Measurements from ENCODE around the gene RFC4. TPM values are rescaled to one million over a fixed set of nuclear protein-coding genes. Genes with fewer than 3 reads are reported as not detected.
"Not testable (repeated sequence)": the region's sequence is repeated elsewhere in the genome, so short reads cannot be mapped to it uniquely, and the experiment has no call there.

Gene RFC4
- total RNA-seq, 4 donors from 2014 or later = 7.3 to 10.9 (median 7.8) TPM

- DNase-seq = no peak
- Histone ChIP-seq H3K4me3 (replicated peaks in 1 of 3) (no peak overlapping the region), H3K9me3 (no peaks in the 10 kb centered on the region), H3K27me3 (no peaks in the 10 kb centered on the region), H3K36me3 (no peaks in the 10 kb centered on the region), H3K27ac (no peak overlapping the region), H3K4me1 (no peaks in the 10 kb centered on the region)
- no peak for TF ChIP-seq CTCF (IDR thresholded peaks at IDR 0.05)
- no peak for TF ChIP-seq POLR2A (IDR thresholded peaks at IDR 0.05)
- 83 to 96% methylated on average over 1 of the region's 1 CpG for WGBS, 2 donors
- intact Hi-C loops (cut with DNase I) = no loop called here
Observed at GRCh38 chr3:186818956-186819355, 12.7 kb upstream of the RFC4 start.

- 92 to 97% methylated on average over 5 of the region's 5 CpGs for WGBS, 2 donors
- H3K4me3 ChIP-seq (replicated peaks in 1 of 3) = no peak overlapping the region
- H3K9me3 ChIP-seq = no peaks in the 10 kb centered on the region
- TF ChIP-seq POLR2A (IDR thresholded peaks at IDR 0.05) (no peak), CTCF (IDR thresholded peaks at IDR 0.05) (no peak)
- no peak for DNase-seq
- no peak overlapping the region for H3K27ac ChIP-seq
- intact Hi-C loops (cut with DNase I) = no loop called here
- H3K36me3 ChIP-seq = no peaks in the 10 kb centered on the region
- H3K4me1 ChIP-seq = no peaks in the 10 kb centered on the region
- no peaks in the 10 kb centered on the region for H3K27me3 ChIP-seq
Observed at GRCh38 chr3:186818516-186818915, 12.2 kb upstream of the RFC4 start.

GRCh38 chr3:186815435-186815834 is 9.2 kb upstream of the RFC4 start:
- WGBS, 2 donors = 89 to 100% methylated on average over 1 of the region's 1 CpG
- TF ChIP-seq POLR2A (IDR thresholded peaks at IDR 0.05) (no peak), CTCF (IDR thresholded peaks at IDR 0.05) (no peak)
- no peaks in the 10 kb centered on the region for H3K27me3 ChIP-seq
- no peaks in the 10 kb centered on the region for H3K9me3 ChIP-seq
- DNase-seq = no peak
- H3K36me3 ChIP-seq = no peaks in the 10 kb centered on the region
- intact Hi-C loops (cut with DNase I) = no loop called here
- H3K4me3 ChIP-seq (replicated peaks in 1 of 3) = no peak overlapping the region
- H3K4me1 ChIP-seq = no peaks in the 10 kb centered on the region
- no peak overlapping the region for H3K27ac ChIP-seq

GRCh38 chr3:186814100-186814499 is 7.8 kb upstream of the RFC4 start:
- no peaks in the 10 kb centered on the region for H3K4me1 ChIP-seq
- H3K4me3 ChIP-seq (replicated peaks in 1 of 3) = no peak overlapping the region
- no peak for TF ChIP-seq CTCF (IDR thresholded peaks at IDR 0.05)
- TF ChIP-seq POLR2A (IDR thresholded peaks at IDR 0.05) = no peak
- H3K27ac ChIP-seq = no peak overlapping the region
- no peaks in the 10 kb centered on the region for H3K36me3 ChIP-seq
- H3K9me3 ChIP-seq = no peaks in the 10 kb centered on the region
- no peaks in the 10 kb centered on the region for H3K27me3 ChIP-seq
- 83 to 86% methylated on average over 4 of the region's 4 CpGs for WGBS, 2 donors
- no peak for DNase-seq
- intact Hi-C loops (cut with DNase I) = no loop called here

- H3K27me3 ChIP-seq; H3K4me1 ChIP-seq; H3K4me3 ChIP-seq (replicated peaks in 1 of 3); intact Hi-C loops (cut with DNase I); H3K36me3 ChIP-seq; DNase-seq; H3K9me3 ChIP-seq; H3K27ac ChIP-seq: not testable (repeated sequence)
- WGBS, 2 donors = 92 to 94% methylated on average over 3 to 7 of the region's 29 CpGs
Observed at GRCh38 chr3:186811313-186811712, 5.0 kb upstream of the RFC4 start.

Data from thyroid gland (tissue), 4 donors.